Endodermal cell (in vitro differentiated cells): ENCODE data around the gene REPIN1. TPM values are rescaled to one million over a fixed set of nuclear protein-coding genes. Genes with fewer than 3 reads are reported as not detected.

Experiments
- DNase-seq: peaks from one replicate; pipeline ENCODE4 v3.0.0-alpha.2; 2017
- H3K27ac ChIP-seq: 2 replicates; pipeline ENCODE4 v1.5.1; 2013; ENCODE audit warnings: mild to moderate bottlenecking, low read depth, low read length, moderate library complexity
- H3K27me3 ChIP-seq: 2 replicates; pipeline ENCODE4 v1.6.1; 2013; ENCODE audit warnings: mild to moderate bottlenecking, low read length, moderate library complexity; ENCODE audit not compliant: insufficient read depth, control insufficient read depth, poor library complexity, severe bottlenecking
- H3K36me3 ChIP-seq: 2 replicates; pipeline ENCODE4 v1.7.0; 2013; ENCODE audit warnings: mild to moderate bottlenecking, low read length, moderate library complexity; ENCODE audit not compliant: control insufficient read depth, insufficient read depth
- H3K4me1 ChIP-seq: one replicate; pipeline ENCODE4 v1.7.0; 2013; ENCODE audit warnings: low read length; ENCODE audit not compliant: control insufficient read depth, insufficient read depth
- H3K4me3 ChIP-seq: 2 replicates; pipeline ENCODE4 v1.5.1; 2013; ENCODE audit warnings: mild to moderate bottlenecking, low read length, moderate library complexity
- H3K9ac ChIP-seq: 2 replicates; pipeline ENCODE4 v1.6.1; 2013; ENCODE audit warnings: mild to moderate bottlenecking, low read length, moderate library complexity; ENCODE audit not compliant: poor library complexity, severe bottlenecking; ENCODE audit errors: extremely low read depth
- H3K9me3 ChIP-seq: 2 replicates; pipeline ENCODE4 v1.6.1; 2013; ENCODE audit warnings: mild to moderate bottlenecking, low read length, moderate library complexity; ENCODE audit not compliant: control insufficient read depth
- H3K27ac Mint-ChIP-seq: 2 replicates; pipeline ENCODE4 v1.8.0; 2020; ENCODE audit warnings: mixed read lengths
- H3K27me3 Mint-ChIP-seq: 2 replicates; pipeline ENCODE4 v1.8.0; 2021; ENCODE audit warnings: mild to moderate bottlenecking, mixed read lengths; ENCODE audit not compliant: insufficient read depth
- H3K36me3 Mint-ChIP-seq: 2 replicates; pipeline ENCODE4 v1.8.0; 2020; ENCODE audit warnings: low read depth, mixed read lengths
- H3K4me1 Mint-ChIP-seq: 2 replicates; pipeline ENCODE4 v1.8.0; 2020; ENCODE audit warnings: mixed read lengths
- H3K4me3 Mint-ChIP-seq: 2 replicates; pipeline ENCODE4 v1.8.0; 2020; ENCODE audit warnings: mild to moderate bottlenecking, moderate library complexity, mixed read lengths
- H3K9me3 Mint-ChIP-seq: 2 replicates; pipeline ENCODE4 v1.8.0; 2020; ENCODE audit warnings: mild to moderate bottlenecking, mixed read lengths
- CTCF ChIP-seq: fragments of 200-600 bp; sonication (generic); conservative IDR thresholded peaks from 2 replicates; pipeline ENCODE4 v1.5.0; 2021; ENCODE audit warnings: antibody characterized with exemption, mild to moderate bottlenecking
- WGBS, 2 experiments: methylation state at CpG; one replicate each; pipeline versions ENCODE4 v1.1.5 to v1.1.7; 2013; ENCODE audit warnings: missing lambda C conversion rate in 2 of 2, mixed read lengths in 1 of 2; ENCODE audit not compliant: insufficient coverage in 1 of 2, insufficient read length in 1 of 2; 5-methylcytosine and 5-hydroxymethylcytosine counted together
- total RNA-seq, 2 donors: library from RNA; stranded (reverse); fragmentation: NEBNext Ultra II Directional in 1 of 2; extraction: Animal tissue kit (Norgen Biotek cat#: 25700) in 1 of 2; gene quantifications; 2 replicates in 1 of 2; 3 replicates in 1 of 2; pipeline ENCODE4 v1.2.1, GENCODE V29; 2021

REPIN1 gene
- total RNA-seq, 2 donors from 2014 or later, result 85.4 to 94.4 TPM

DNA sequence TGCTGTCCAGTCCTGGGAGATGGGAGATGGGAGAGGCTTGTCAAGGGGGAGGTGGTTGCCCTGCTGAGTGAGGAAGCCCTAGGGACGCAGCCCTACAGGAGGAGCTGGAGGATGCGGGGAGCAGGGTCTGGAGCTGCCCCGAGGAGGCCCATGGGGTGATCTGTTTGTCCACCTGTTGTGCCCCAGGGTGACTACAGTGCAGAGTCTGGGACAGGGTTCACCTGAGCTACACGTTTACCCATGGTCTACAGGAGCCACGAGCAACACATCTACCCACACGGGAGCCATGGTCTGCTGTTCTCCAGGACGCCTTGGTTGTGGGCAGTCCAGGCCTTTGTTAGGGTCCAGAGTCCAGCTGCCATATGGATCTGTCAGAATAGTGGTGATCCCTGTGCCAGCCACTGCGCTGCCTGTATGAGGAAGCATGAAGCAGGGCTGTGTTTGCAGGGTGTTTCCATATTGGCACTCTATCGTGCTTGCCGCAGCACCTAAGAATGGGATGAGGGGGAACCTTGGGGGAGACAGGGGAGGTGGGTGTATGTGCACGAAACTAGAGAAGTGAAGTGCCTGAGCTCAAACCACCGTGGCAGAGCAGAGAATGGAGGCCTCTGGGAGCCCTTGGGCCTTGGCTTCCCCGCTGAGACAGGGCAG is 34.2 kb downstream of the REPIN1 start:
- Histone ChIP-seq H3K36me3 (no peaks in the 10 kb centered on the region), H3K27ac (peak overlapping the region; percentile 84), H3K27me3 (no peaks in the 10 kb centered on the region), H3K9ac (no peak overlapping the region), H3K4me1 (peaks cover 28% of the 10 kb centered on the region), H3K4me3 (no peak overlapping the region), H3K9me3 (no peaks in the 10 kb centered on the region)
- Mint-ChIP-seq H3K4me1 (peaks cover 62% of the 10 kb centered on the region), H3K27ac (peak overlapping the region; percentile 91), H3K9me3 (no peaks in the 10 kb centered on the region), H3K4me3 (no peak overlapping the region), H3K27me3 (no peaks in the 10 kb centered on the region), H3K36me3 (peaks cover 8% of the 10 kb centered on the region)
- WGBS, 2 experiments, result 89 to 91% methylated on average over 8 to 13 of the region's 13 CpGs
- TF ChIP-seq CTCF, result no peak
- DNase-seq, result peak; percentile 59

GRCh38 chr7:150403376-150404171 is 35.0 kb downstream of the REPIN1 start:
- Mint-ChIP-seq H3K27me3 (no peaks in the 10 kb centered on the region), H3K4me1 (peaks cover 62% of the 10 kb centered on the region), H3K4me3 (peak overlapping the region; percentile 86), H3K9me3 (no peaks in the 10 kb centered on the region), H3K27ac (peak overlapping the region; percentile 21), H3K36me3 (peaks cover 6% of the 10 kb centered on the region)
- no peak for TF ChIP-seq CTCF
- Histone ChIP-seq H3K9me3 (no peaks in the 10 kb centered on the region), H3K4me3 (peak overlapping the region; percentile 83), H3K4me1 (peaks cover 28% of the 10 kb centered on the region), H3K27ac (peak overlapping the region; percentile 14), H3K36me3 (no peaks in the 10 kb centered on the region), H3K27me3 (no peaks in the 10 kb centered on the region), H3K9ac (no peak overlapping the region)
- WGBS, 2 experiments, result 92 to 95% methylated on average over 7 to 13 of the region's 13 CpGs
- no peak for DNase-seq

- Histone ChIP-seq H3K4me3 (peak overlapping the region; percentile 83), H3K36me3 (no peaks in the 10 kb centered on the region), H3K27ac (peak overlapping the region; percentile 84), H3K4me1 (peaks cover 27% of the 10 kb centered on the region), H3K9ac (peak overlapping the region; percentile 12), H3K9me3 (no peaks in the 10 kb centered on the region), H3K27me3 (no peaks in the 10 kb centered on the region)
- H3K27ac Mint-ChIP-seq, result peak overlapping the region; percentile 42
- TF ChIP-seq CTCF, result no peak
- peaks cover 1% of the 10 kb centered on the region for H3K27me3 Mint-ChIP-seq
- H3K36me3 Mint-ChIP-seq, result peaks cover 3% of the 10 kb centered on the region
- no peaks in the 10 kb centered on the region for H3K9me3 Mint-ChIP-seq
- 66 to 72% methylated on average over 15 to 16 of the region's 16 CpGs for WGBS, 2 experiments
- DNase-seq, result no peak
- peak overlapping the region; percentile 86 for H3K4me3 Mint-ChIP-seq
- peaks cover 58% of the 10 kb centered on the region for H3K4me1 Mint-ChIP-seq
Observed at GRCh38 chr7:150404172-150404804, 35.7 kb downstream of the REPIN1 start.
